ENCODE results near the gene PTPRN2. TPM values are rescaled to one million over a fixed set of nuclear protein-coding genes. Genes with fewer than 3 reads are reported as not detected.

PTPRN2 gene
- total and polyA plus RNA-seq, 9 of the 15 experiments (the other 6 are each of a cell fraction or from before 2014, with no cell fraction given): not detected

GRCh38 chr7:157792241-157793086 is 795.2 kb downstream of the PTPRN2 start:
- TF ChIP-seq MAFF (IDR thresholded peaks at IDR 0.05; ENCODE audit: low read length): no peak
- no peak for TF ChIP-seq RAD21 (CRISPR knock-in tag; conservative IDR thresholded peaks at IDR 0.05 in 1 of 2, IDR thresholded peaks at IDR 0.05 in 1 of 2)
- TF ChIP-seq RBM25 (IDR thresholded peaks at IDR 0.05; ENCODE audit: low read depth, low read length, severe bottlenecking): no peak
- TF ChIP-seq TCF15 (CRISPR knock-in tag; IDR thresholded peaks at IDR 0.05): no peak
- no peak for TF ChIP-seq KHSRP (IDR thresholded peaks at IDR 0.05)
- TF ChIP-seq ELK1 (CRISPR knock-in tag; IDR thresholded peaks at IDR 0.05): no peak
- no peak for TF ChIP-seq ZNF184 (CRISPR knock-in tag; IDR thresholded peaks at IDR 0.05)
- TF ChIP-seq NFIC (IDR thresholded peaks at IDR 0.05): no peak
- TF ChIP-seq U2AF2 (optimal IDR thresholded peaks at IDR 0.05; ENCODE audit: low read depth, low read length): no peak
- TF ChIP-seq MIER1 (IDR thresholded peaks at IDR 0.05; ENCODE audit: low read depth): no peak
- TF ChIP-seq HNRNPUL1 (IDR thresholded peaks at IDR 0.05; ENCODE audit: low read length): no peak
- no peak for TF ChIP-seq FOXK1 (CRISPR knock-in tag; IDR thresholded peaks at IDR 0.05; ENCODE audit: borderline replicate concordance)
- TF ChIP-seq CREB5 (CRISPR knock-in tag; IDR thresholded peaks at IDR 0.05): no peak
- no peak for TF ChIP-seq HMGXB4 (CRISPR knock-in tag; IDR thresholded peaks at IDR 0.05)
- no peak for TF ChIP-seq NR2C2 (CRISPR knock-in tag; IDR thresholded peaks at IDR 0.05)
- TF ChIP-seq NR2C2 (tag; IDR thresholded peaks at IDR 0.05): no peak
- Histone ChIP-seq H3K36me3 (ENCODE audit: control insufficient read depth, insufficient read depth, low read length) (no peaks in the 10 kb centered on the region), H3K4me3 (no peak overlapping the region), H3K4me1 (replicated peaks in 1 of 2; ENCODE audit: control insufficient read depth in 2 of 2, insufficient read depth in 2 of 2, low read length in 2 of 2) (peaks cover 0 to 11% of the 10 kb centered on the region in 2 experiments; a peak in 1 of 5 replicates), H3K27ac (ENCODE audit: extremely low read depth, low read depth, low read length) (no peak overlapping the region), H2AFZ (ENCODE audit: low read depth, low read length) (no peak overlapping the region), H3K79me2 (ENCODE audit: control insufficient read depth, insufficient read depth, low read length) (no peaks in the 10 kb centered on the region), H3K9ac (ENCODE audit: insufficient read depth in 1 of 2, low read depth in 2 of 2, low read length in 2 of 2) (no peak overlapping the region), H4K20me1 (replicated peaks; ENCODE audit: control insufficient read depth, insufficient read depth, low read length) (peaks cover 10% of the 10 kb centered on the region), H3K9me3 (replicated peaks; ENCODE audit: control insufficient read depth, insufficient read depth, low read depth, low read length) (no peaks in the 10 kb centered on the region), H3K4me2 (ENCODE audit: insufficient read depth, low read length) (no peak overlapping the region), H3K9me1 (ENCODE audit: control insufficient read depth, insufficient read depth, low read length) (no peaks in the 10 kb centered on the region), H3K27me3 (ENCODE audit: control insufficient read depth in 2 of 2, insufficient read depth in 2 of 2, low read length in 2 of 2) (peaks cover 58 to 87% of the 10 kb centered on the region in 2 experiments)
- ATAC-seq (peak; percentile 17; the same call in 2 of the 3 replicates), DNase-seq (ENCODE audit: extremely low read depth in 1 of 4, low spot score in 3 of 4) (no peak), FAIRE-seq (no peak)
- in situ Hi-C loops (cut with MboI): no loop called here
- ChIA-PET POLR2A (interaction anchor here (0.7 kb wide), 1 partner anchor 21 kb away, joined by 3 read pairs; no protein-coding TSS in a partner anchor), CTCF (ENCODE audit: low intra/inter-chr PET ratio) (no interaction called here)
- WGBS (ENCODE audit: insufficient coverage, low coverage, missing lambda C conversion rate): 2% methylated on average over 34 of the region's 35 CpGs
- intact Hi-C loops (cut with micrococcal nuclease): no loop called here
- no TSS peak for BruUV-seq (replicated peaks)
